ENCODE measurements around the gene CXCL16.

CXCL16 gene, protein sequence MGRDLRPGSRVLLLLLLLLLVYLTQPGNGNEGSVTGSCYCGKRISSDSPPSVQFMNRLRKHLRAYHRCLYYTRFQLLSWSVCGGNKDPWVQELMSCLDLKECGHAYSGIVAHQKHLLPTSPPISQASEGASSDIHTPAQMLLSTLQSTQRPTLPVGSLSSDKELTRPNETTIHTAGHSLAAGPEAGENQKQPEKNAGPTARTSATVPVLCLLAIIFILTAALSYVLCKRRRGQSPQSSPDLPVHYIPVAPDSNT

DNA sequence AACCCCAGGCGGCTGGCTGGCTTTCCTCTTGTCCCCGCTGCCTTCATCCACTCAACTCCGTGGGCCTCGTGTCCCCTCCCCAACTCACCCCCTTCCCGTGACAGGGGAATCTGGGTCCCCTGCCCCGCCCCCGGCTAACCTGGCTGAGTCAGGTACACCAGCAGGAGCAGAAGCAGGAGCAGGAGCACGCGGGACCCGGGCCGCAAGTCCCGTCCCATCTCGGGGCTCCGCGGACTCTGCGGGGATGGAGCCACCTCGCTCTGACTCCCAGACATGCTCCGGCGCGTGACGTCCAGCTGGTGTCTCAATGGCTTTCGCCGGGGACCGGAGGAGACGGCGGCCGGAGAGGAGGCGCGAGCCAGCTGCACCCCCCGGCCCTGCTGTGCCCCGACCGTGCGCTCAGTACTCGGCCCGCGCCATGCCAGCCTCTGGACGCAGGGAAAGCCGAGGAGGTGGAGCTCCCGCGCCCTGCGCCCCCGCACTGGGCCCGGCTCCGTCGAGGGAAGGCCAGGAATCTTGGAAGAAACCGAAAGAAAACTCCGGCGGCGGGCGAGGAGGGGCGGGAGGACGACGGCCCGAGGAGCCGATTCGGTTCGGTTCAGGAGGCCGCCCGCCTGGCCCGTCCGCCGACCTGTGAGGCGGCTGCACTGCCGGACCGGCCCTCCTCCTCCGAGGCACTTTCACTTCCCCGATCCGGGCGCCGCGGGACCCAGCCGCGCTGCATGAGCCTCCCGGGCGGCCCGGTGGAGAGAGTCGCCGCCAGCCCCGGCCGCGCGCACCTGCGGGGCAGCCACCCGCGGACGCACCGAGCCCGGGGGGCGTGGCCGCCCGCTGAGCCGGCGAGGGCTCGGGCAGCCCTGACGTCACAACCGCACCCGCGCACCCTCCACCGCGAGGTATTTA is at the start of gene CXCL16, which contains the start of gene ZMYND15:
TSS of gene CXCL16 (minus strand) at position 807 of the 903 bp plus-strand sequence. CDS start at position 218, 589 bp downstream.
TSS of gene ZMYND15 (plus strand) at position 712 of the 903 bp plus-strand sequence. CDS start 716 bp downstream, outside the sequence.
- DNase-seq = peak in 1 of 2 donors; percentile 63

DNA sequence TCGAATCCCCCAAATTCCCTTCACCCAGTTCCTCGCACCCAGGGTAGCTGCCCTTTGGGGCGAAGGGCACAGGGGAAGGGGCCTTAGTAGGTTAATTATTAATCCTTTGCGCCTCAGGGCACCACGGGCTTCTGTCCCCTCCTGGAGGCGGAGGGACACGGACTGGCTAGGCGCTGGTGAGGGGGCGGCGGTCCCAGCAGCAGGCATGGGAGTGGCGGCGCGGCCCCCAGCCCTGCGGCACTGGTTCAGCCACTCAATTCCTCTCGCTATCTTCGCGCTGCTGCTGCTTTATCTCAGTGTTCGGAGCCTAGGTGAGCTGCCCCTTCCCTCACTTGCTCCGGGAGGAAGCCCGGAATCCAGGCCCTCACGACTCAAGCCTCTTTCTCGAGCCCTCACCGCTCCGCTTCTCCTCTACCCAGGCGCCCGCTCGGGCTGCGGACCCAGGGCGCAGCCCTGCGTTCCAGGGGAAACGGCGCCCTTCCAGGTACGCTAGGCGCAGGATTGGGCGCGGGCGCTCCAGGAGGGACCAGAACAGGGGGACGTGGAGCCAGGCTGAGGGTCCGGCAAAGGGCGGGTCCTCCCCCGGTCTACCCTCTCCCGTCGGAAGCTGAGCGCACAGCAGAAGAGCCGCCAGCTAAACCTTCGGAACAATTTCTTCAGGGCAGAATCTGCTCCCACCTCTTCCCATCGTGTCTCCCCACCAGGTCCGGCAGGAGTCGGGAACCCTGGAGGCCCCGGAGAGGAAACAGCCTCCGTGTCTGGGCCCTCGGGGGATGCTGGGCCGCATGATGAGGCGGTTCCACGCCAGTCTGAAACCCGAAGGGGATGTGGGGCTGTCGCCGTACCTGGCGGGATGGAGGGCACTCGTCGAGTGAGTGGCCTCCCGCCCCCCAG is 49.3 kb upstream of the CXCL16 start, which contains the start of gene GLTPD2:
TSS of gene GLTPD2 (plus strand) at position 158 of the 894 bp plus-strand sequence. CDS start at position 206, 48 bp downstream.
- no peak for DNase-seq

DNA sequence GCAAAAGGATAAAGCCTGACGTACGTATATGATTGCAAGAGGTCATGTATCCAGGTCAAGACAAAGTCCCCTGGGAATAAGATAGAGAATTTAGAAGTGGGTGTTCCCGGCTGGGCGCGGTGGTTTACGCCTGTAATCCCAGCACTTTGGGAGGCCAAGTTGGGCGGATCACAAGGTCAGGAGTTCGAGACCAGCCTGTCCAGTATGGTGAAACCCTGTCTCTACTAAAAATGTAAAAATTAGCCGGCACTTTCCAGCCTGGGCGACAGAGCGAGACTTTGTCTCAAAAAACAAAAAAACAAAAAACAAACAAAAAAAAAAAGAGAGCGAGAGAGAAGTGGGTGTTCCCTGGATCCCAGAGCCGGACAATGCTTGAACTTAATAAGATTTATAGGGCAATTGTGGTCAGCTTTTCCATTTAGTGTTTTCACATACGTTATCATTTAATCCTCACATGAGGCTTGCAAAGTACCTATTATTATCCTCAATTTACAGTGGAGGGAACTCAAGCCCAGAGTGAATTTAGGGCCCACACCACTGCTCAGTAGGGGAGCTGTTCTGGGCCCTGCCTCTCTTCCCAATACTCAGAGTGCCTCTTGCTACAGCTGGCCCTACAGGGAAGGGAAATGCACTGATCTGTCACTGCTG is 48.6 kb upstream of the CXCL16 start:
- DNase-seq = no peak

DNA sequence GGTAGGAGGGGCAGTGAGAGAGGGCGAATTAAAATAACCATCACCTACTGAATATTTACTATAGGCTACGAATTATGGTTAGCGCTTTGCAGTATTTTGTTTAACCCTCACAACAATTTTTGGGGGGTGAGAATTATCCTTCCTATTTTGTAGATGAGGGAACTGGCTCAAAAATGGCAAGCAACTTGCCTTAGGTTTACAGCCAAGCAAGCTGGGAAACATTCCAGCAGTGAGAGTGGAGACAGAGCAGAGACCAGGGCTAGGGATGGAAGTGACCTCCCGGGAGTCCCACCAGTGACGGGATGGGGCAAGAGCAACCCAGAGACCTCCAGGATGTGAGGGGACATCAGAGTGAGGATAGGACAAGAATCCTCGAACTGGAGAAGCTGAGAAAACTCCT is 46.8 kb upstream of the CXCL16 start:
- no peak for DNase-seq

DNA sequence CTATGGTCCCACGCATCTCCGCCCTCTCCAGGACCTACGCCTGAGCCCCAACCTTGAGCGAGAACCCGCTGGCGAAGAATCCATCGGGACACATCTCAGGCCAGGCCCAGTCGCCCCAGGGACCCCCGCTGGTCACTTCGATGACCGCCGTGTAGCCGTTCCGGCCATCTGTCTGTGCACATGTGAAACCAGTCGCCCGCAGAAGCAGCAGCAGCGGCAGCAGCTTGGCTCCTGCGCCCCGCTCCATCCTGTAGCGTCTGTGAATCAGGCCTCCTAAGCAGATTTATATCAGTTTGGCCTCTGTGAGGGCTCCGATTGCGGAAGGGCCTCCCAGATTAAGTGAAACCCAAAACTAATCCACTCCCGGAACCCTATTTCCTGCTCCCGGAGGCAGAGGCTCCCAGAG is 46.4 kb upstream of the CXCL16 start, which contains the start of gene VMO1:
TSS of gene VMO1 (minus strand) at position 259 of the 406 bp plus-strand sequence. CDS start at position 247, 12 bp downstream.
- DNase-seq = no peak

DNA sequence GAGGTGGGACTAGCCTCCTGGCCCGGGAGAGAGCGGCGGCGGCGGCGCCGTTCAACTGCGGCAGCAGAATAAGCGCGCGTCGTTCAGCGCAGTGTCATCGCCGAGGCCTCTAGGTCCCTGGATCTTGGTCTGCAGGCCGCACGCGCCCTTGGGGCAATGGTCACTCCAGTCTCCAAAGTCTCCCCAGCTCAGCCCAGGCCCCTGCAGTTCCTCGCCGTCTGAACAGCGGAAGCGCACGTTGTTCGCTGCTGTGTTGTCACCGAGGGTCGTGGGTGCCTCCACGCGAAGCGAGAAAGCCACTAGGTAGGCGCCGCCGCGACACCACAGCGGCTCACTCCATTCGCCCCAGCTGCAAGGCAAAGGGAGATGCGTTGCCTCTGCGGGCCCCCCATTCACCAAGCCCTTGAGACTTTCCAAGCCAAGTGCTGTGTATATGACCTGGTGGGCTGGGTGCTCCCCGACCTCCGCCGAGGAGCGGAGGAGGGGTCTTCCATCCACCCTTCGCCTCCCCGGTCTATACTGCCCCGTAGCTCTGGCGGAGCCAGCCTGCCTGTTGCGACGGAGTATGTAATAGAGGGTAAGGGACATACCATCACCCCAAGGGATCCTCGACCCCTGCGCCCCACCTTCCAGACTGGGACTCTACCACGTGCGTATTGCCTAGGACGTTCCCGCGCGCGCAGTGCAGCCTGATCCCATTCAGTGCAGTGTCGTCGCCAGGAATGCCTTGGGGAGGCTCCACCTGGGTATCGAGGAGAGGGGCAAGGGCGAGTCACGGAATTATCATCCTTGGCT is 45.8 kb upstream of the CXCL16 start:
- no peak for DNase-seq

DNA sequence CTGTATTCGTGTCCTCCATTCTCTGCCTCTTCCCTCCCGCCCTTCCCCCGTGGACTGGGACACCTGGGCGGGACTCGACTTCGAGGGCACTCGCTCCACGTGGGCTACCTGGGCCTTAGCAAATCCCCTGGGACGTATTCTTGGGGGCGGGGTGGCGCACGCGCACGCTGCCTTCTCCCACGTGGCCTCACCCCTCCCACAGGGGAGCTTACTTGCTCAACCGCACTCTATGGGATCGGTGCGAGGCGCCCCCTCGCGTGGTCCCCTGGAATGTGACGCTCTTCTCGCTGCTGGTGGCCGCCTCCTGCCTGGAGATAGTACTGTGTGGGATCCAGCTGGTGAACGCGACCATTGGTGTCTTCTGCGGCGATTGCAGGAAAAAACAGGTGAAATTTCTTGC is 42.9 kb upstream of the CXCL16 start:
- peak in 1 of 2 donors; percentile 30 for DNase-seq

DNA sequence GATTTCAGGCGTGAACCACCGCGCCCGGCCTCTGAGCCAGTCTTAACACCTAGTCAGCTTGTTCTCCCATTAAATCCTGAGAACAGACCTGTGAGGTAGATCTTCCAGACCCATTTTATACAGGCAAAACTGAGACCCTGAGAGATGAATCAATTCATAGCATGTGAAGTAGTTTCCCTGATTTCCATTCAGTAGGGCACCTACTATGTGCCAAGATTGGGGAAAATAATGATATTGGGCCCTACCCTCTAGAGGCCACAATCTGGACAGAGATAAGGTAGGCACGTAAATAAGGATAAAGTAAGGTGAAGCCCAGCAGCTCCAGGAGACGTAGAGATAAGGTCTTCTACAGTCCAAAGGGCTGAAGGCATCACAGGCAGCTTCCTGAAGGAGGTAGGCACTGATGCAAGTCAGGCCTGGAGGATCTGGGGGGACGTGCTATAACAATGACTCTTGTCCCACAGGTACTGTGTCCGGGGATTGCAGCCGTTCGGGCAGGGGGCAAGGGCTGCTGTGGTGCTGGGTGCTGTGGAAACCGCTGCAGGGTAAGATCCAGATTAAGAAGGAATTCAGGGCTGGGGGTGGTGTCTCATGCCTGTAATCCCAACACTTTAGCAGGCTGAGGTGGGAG is 40.7 kb upstream of the CXCL16 start:
- no peak for DNase-seq

DNA sequence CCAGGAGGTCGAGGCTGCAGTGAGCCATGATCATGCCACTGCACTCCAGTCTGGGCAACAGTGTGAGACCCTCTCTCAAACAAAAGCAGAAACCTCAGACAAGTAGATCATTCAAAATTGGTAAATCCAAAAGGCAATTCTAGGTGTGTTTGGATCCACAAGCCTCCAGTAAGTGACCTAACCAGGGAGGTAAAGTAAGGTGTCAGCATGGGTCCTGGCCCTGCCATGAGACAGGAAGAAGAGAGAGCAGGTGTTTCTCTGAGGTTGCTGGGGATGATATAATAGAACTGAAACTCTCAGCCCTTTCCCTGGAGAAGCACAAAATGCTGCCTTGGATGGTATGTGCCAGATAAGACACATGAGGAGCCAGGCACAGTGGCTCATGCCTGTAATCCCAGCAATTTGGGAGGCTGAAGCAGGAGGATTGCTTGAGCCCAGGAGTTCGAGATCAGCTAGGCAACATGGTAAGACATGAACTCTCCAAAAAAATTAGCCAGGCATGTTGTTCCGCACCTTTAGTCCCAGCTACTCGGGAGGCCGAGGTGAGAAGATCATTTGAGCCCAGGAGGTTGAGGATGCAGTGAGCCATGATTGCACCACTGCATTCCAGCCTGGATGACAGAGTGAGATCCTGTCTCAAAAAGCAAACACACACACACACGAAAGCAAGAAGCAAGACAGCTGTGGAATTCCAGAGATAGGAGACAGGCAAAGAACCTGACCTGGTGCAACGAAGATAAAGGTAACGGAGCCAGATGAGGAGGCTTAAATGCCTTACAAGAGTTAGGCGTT is 38.4 kb upstream of the CXCL16 start:
- no peak for DNase-seq

DNA sequence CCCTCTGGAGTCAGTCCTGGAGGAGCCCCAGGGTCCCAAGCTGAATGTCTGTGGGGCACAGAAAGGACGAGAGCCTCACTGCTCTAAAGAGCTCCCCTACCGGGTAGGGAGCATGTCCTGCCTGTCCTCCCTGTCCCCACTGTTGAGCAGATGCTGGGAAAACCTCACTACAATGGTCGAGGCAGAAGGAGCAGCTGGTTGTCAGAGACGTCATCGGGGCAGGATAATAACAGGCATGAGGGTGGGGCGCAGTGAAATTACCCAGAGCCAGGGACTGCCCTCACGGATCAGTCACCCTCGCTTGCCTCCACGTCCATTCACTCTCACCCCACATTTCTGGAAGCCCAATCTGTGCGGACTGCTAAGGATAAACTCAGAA is 32.5 kb upstream of the CXCL16 start:
- no peak for DNase-seq

DNA sequence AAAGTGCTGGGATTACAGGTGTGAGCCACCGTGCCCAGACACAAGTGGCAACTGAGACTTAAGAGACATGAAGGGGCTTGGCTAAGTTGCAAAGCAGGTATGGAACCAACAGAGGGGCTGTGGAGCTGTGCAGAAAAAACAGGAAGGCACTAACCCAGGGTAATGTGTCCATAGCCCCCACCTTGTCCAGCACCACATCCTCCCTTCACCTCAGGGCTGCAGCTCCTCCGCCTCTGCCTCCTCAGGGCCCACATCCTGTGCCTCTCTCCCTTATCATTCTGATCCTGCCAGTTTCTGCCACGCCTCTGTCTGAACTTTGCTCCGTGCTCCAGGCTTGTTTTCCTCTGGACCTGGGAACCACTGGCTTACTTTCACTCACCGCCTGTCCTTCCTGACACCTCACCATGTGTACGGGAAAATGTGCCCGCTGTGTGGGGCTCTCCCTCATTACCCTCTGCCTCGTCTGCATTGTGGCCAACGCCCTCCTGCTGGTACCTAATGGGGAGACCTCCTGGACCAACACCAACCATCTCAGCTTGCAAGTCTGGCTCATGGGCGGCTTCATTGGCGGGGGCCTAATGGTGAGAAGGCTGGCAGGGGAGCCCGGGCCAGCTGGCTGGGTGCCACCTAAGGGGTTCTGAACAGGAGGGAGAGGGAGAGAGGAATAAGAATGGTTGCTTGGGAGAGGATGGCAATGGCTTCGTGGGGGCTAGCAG is 31.9 kb upstream of the CXCL16 start, which contains the start of gene TM4SF5:
TSS of gene TM4SF5 (plus strand) at position 368 of the 716 bp plus-strand sequence. CDS start at position 405, 37 bp downstream.
- DNase-seq = no peak

DNA sequence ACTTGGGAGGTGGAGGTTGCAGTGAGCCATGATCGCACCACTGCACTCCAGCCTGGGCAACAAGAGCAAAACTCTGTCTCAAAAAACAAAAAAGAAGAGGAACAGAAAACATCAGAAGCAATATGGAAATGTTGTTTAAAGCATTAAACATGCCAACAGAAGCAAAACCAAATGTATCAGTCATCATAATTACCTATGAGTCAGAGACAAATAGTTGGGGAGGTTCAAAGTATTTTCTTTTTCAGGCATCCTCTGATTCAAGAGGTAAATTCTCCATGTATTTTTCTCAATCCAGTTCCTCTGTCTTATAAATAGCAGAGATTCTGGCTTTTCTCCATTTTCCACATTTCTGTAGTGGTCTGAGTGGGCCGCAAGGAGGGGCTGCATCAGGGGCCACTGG is 29.9 kb upstream of the CXCL16 start:
- DNase-seq = no peak

DNA sequence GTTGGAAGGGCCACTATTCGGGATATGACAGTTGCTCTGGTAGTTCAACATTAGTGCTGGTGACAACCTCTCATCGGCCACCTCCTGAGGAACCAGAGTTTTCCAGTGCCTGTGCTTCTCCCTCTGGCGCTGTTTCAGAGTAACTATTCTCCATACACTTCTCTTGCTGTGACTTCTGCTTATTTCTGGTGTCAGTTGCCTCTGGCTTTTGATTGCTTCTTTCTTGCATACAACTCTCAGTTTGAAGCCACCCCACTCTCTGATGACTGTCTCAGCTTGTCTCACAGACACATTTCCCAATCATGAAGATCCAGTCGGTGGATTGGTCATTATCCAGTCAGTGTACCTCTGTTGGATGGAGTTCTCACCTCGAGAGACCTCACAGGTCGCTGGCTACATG is 28.6 kb upstream of the CXCL16 start:
- DNase-seq = no peak

DNA sequence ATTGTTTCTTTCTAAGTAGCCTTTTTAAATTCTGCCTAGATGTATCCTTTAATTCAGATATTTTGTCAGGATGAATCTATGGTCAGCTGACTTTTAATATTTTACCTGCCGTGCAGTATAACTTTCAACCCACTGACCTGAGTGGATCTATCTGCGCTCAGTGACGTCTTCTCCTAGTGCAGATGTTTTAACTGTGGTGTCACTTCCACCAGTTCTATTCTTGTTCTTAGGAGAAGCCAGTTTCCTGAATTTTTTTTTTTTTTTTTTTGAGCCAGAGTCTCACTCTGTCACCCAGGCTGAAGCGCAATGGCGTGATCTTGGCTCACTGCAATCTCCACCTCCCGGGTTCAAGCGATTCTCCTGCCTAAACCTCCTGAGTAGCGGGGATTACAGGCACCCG is 27.0 kb upstream of the CXCL16 start:
- no peak for DNase-seq

DNA sequence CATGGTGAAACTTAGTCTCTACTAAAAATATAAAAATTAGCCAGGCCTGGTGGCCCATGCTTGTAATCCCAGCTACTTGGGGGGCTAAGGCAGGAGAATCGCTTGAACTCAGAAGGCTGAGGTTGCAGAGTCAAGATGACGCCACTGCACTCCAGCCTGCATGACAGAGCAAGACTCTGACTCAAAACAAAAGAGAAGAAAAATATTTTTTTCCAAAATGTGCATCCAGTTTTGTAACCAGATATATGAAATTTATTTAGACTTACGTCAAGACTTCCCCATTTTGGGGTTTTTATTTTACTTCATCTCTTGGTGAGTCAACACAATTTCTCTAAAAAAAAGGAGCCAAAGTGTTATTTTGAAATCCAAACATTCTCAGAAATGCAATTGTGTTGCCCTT is 26.5 kb upstream of the CXCL16 start:
- peak; percentile 11 to 54 for DNase-seq

DNA sequence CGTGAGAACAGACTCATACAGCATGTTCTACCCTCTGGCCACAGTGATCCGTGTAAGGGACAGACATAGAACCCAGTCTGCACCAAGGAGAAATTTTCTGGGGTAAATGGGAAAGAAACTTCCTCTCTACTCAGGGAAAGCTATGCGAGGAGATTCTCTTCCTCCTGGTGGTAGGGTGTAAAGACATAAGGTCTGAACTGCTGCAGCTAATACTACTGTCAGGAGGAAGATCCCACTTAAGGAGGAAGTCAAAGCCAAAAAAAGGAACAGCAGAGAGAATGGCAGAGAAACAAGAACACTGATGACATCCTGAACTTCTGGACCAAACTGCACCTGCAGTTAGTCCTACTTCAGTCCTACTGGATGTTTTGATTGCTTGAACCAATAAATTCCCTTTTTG is 24.9 kb upstream of the CXCL16 start:
- peak in 1 of 2 donors; percentile 70 for DNase-seq

DNA sequence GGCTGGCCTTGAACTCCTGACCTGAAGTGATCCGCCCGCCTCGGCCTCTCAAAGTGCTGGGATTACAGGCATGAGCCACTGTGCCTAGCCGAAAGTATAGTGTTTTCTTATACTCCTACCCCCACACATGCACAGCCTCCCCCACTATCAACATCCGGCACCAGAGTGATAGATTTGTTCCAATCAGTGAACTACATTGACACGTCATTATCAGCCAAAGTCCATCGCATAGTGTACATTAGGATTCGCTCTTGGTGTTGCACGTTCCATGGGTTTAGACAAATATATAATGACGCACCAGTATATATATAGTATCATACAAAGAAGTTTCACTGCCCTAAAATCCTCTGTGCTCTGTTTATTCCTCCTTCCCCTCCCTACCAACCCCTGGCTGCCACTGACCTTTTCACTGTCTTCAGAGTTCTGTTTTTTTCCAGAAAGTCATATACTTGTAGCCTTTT is 20.1 kb upstream of the CXCL16 start:
- DNase-seq = no peak

DNA sequence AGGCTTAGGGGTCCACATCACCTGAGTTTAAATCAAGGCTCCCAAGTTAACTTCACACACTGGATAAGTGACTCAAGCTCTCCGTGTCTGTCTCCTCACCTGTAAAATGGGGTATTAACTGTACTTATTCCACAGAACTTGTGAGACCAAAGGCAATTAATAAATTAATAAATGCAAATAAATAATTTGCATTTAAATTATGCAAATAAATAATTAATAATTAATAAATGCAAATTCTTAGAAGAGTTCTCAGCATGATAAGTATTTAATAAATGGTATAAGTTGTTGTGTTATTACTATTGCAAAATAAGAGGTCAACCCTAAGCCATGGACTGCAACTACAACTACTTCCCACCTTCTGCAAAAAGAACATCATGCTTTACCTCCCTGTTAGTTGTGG is 13.7 kb upstream of the CXCL16 start:
- DNase-seq = no peak

DNA sequence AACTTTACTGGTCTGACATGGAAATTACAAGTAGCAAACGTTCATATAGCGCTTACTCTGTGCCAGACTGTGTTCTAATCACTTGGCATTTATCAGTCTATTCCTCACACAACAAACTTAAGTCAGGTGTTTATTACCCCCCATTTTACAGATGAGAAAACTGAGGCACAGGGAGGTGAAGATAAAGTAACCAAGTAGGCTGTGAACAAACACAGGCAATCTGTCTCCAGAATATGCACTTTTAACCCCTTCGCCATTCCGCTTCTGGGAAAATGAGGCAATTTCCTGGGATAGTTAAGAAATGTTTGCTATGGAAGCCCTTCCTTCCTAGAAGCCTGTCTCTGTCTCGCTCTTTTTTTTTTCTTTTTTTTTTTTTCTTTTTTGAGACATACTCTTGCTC is 12.2 kb upstream of the CXCL16 start:
- no peak for DNase-seq
